Thyroid gland (tissue), 4 donors: ENCODE results near the gene PLEKHJ1. TPM values are rescaled to one million over a fixed set of nuclear protein-coding genes. Genes with fewer than 3 reads are reported as not detected.
A peak's percentile ranks its signal among the peaks of the same experiment; 100 is the strongest.
"Not testable (repeated sequence)": the region's sequence is repeated elsewhere in the genome, so short reads cannot be mapped to it uniquely, and the experiment has no call there.

Experiments
- DNase-seq, 2 donors: peaks; one replicate each; pipeline ENCODE4 v3.0.0-alpha.2; 2019
- H3K27ac ChIP-seq, 3 donors: fragments of 200-600 bp; sonication (generic); 1 replicate in 2 of 3; 2 replicates in 1 of 3; pipeline ENCODE4 v1.5.1; 2016 to 2019; ENCODE audit warnings: mild to moderate bottlenecking in 1 of 3, moderate library complexity in 1 of 3
- H3K27me3 ChIP-seq: fragments of 200-600 bp; sonication (generic); one replicate; pipeline ENCODE4 v1.5.1; 2019
- H3K36me3 ChIP-seq, 2 donors: fragments of 200-600 bp; sonication (generic); one replicate each; pipeline ENCODE4 v1.5.1; 2016 to 2019
- H3K4me1 ChIP-seq, 2 donors: fragments of 200-600 bp; sonication (generic); one replicate each; pipeline ENCODE4 v1.5.1; 2017 to 2019
- H3K4me3 ChIP-seq, 3 donors: fragments of 200-600 bp; sonication (generic); replicated peaks in 1 of 3; 1 replicate in 2 of 3; 2 replicates in 1 of 3; pipeline ENCODE4 v1.5.1; 2016; ENCODE audit warnings: mild to moderate bottlenecking in 1 of 3
- H3K9me3 ChIP-seq: fragments of 200-600 bp; sonication (generic); one replicate; pipeline ENCODE4 v1.5.1; 2017
- CTCF ChIP-seq, 6 experiments: fragments of 200-600 bp in 3 of 6; fragments of 450-650 bp in 3 of 6; sonication (generic) in 3 of 6; IDR thresholded peaks; one replicate each; pipeline ENCODE4 v1.5.1; 2016 to 2019; ENCODE audit warnings: antibody characterized with exemption in 6 of 6, mild to moderate bottlenecking in 2 of 6, inconsistent platforms in 1 of 6, moderate library complexity in 1 of 6
- POLR2A ChIP-seq, 2 donors: fragments of 450-650 bp; IDR thresholded peaks; one replicate each; pipeline ENCODE4 v1.6.1; 2017; ENCODE audit warnings: antibody characterized with exemption in 2 of 2, mild to moderate bottlenecking in 2 of 2, moderate library complexity in 1 of 2
- WGBS, 2 donors: methylation state at CpG; one replicate each; pipeline ENCODE4 v1.1.5; 2017; 5-methylcytosine and 5-hydroxymethylcytosine counted together
- intact Hi-C: fragments of 100-400 bp; cut with DNase I; formaldehyde crosslinking; loops from one replicate; pipeline ENCODE4 v1.15.1; 2023
- total RNA-seq, 4 donors: library from RNA; depleted of rRNA; stranded (reverse); fragments of >200 nt; gene quantifications; one replicate each; pipeline ENCODE4 v1.2.3, GENCODE V29; 2016

PLEKHJ1 gene
- total RNA-seq, 4 donors from 2014 or later = 86.7 to 179 (median 131) TPM

DNA sequence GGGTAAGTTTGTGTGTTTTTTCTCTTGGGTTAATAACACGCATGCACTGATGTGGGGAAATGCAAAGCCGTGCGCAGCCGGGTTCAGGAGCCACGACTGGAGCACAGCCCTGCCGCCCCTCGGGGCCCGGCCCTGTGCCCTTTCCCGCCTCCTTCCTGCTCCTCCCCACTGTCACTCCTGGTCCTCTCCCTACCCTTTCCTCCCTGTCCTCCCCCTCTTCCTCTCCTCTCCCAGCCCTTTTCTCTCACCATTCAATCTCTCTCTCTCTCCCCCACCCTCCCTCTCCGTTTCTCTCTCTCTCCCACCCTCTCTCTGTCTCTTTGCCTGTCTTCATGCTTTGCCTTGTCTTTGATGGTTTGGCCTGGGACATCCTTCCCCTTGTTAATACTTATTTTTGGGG, 27.2 kb downstream of the PLEKHJ1 start:
- peaks cover 39 to 44% of the 10 kb centered on the region in 2 donors for H3K36me3 ChIP-seq
- intact Hi-C loops = no loop called here
- no peaks in the 10 kb centered on the region for H3K27me3 ChIP-seq
- TF ChIP-seq CTCF (IDR thresholded peaks at IDR 0.05) (no peak), POLR2A (IDR thresholded peaks at IDR 0.05) (no peak)
- DNase-seq = no peak
- H3K4me3 ChIP-seq = no peak overlapping the region
- peaks cover 0 to 9% of the 10 kb centered on the region in 2 donors for H3K4me1 ChIP-seq
- no peaks in the 10 kb centered on the region for H3K9me3 ChIP-seq
- 64 to 75% methylated on average over 10 of the region's 10 CpGs for WGBS, 2 donors
- no peak overlapping the region for H3K27ac ChIP-seq

- H3K4me3 ChIP-seq = no peak overlapping the region
- no peaks in the 10 kb centered on the region for H3K27me3 ChIP-seq
- 53 to 73% methylated on average over 15 to 28 of the region's 36 CpGs for WGBS, 2 donors
- H3K36me3 ChIP-seq = peaks cover 37 to 41% of the 10 kb centered on the region in 2 donors
- H3K27ac ChIP-seq = no peak overlapping the region
- H3K9me3 ChIP-seq = no peaks in the 10 kb centered on the region
- DNase-seq = peak; percentile 14 to 32
- intact Hi-C loops = no loop called here
- peaks cover 0 to 9% of the 10 kb centered on the region in 2 donors for H3K4me1 ChIP-seq
- TF ChIP-seq CTCF (IDR thresholded peaks at IDR 0.05) = no peak
- no peak for TF ChIP-seq POLR2A (IDR thresholded peaks at IDR 0.05)
Observed at GRCh38 chr19:2207991-2208860, 27.9 kb downstream of the PLEKHJ1 start.

DNA sequence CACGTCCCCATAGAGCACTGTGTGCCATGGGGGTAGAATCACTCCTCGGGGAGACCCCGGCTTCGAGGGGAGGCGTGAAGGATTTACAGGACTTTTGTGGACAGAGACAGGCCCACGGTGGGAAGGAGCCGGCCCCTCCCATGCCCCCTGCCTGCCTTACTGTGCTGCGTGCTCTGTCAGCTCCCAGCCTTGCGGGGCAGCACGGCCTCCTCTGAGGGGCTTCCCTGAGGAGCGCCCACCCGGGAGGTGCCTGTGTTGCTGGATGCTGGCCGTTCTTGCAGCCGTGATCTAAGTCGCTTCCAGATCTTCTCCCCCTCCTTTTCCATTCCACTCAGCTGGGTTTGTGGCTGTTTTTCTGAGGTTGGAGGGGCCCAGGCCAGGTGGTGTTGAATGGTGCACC, 29.1 kb downstream of the PLEKHJ1 start:
- Histone ChIP-seq H3K4me3 (no peak overlapping the region), H3K4me1 (peaks cover 0 to 9% of the 10 kb centered on the region in 2 donors), H3K27ac (no peak overlapping the region), H3K9me3 (no peaks in the 10 kb centered on the region), H3K27me3 (no peaks in the 10 kb centered on the region), H3K36me3 (peaks cover 26 to 29% of the 10 kb centered on the region in 2 donors)
- 91 to 93% methylated on average over 8 to 11 of the region's 15 CpGs for WGBS, 2 donors
- no peak for DNase-seq
- no peak for TF ChIP-seq CTCF (IDR thresholded peaks at IDR 0.05)
- no peak for TF ChIP-seq POLR2A (IDR thresholded peaks at IDR 0.05)
- intact Hi-C loops = no loop called here

- peaks cover 6 to 8% of the 10 kb centered on the region in 2 donors for H3K36me3 ChIP-seq
- intact Hi-C loops = no loop called here
- WGBS, 2 donors = 92% methylated on average over 9 to 15 of the region's 15 CpGs
- no peak for TF ChIP-seq CTCF (IDR thresholded peaks at IDR 0.05)
- H3K27ac ChIP-seq = no peak overlapping the region
- DNase-seq = no peak
- no peak overlapping the region for H3K4me3 ChIP-seq
- no peaks in the 10 kb centered on the region for H3K27me3 ChIP-seq
- H3K4me1 ChIP-seq = no peaks in the 10 kb centered on the region
- no peaks in the 10 kb centered on the region for H3K9me3 ChIP-seq
Observed at GRCh38 chr19:2202366-2202765, 33.8 kb downstream of the PLEKHJ1 start.

GRCh38 chr19:2201473-2202148, 34.5 kb downstream of the PLEKHJ1 start:
- no peaks in the 10 kb centered on the region for H3K4me1 ChIP-seq
- H3K36me3 ChIP-seq = peaks cover 1 to 5% of the 10 kb centered on the region in 2 donors
- no peaks in the 10 kb centered on the region for H3K27me3 ChIP-seq
- intact Hi-C loops = no loop called here
- H3K4me3 ChIP-seq = no peak overlapping the region
- no peak overlapping the region for H3K27ac ChIP-seq
- no peak for DNase-seq
- no peak for TF ChIP-seq POLR2A (IDR thresholded peaks at IDR 0.05)
- TF ChIP-seq CTCF (IDR thresholded peaks at IDR 0.05) = no peak
- 94 to 95% methylated on average over 14 to 19 of the region's 21 CpGs for whole genome bisulfite sequencing, 2 donors
- H3K9me3 ChIP-seq = no peaks in the 10 kb centered on the region

DNA sequence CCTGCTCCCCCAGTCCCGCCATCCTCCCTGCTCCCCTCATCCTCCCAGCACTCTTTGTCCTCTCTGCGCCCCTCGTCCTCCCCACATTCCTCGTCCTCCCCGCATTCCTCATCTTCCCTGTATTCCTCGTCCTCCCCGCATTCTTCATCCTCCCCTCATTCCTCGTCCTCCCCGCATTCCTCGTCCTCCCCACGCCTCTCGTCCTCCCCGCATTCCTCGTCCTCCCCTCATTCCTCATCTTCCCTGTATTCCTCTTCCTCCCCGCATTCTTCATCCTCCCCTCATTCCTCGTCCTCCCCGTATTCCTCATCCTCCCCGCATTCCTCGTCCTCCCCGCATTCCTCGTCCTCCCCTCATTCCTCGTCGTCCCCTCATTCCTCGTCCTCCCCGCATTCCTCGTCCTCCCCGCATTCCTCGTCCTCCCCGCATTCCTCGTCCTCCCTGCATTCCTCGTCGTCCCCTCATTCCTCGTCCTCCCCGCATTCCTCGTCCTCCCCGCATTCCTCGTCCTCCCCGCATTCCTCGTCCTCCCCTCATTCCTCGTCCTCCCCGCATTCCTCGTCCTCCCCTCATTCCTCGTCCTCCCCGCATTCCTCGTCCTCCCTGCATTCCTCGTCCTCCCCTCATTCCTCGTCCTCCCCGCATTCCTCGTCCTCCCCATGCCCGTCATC, 35.4 kb downstream of the PLEKHJ1 start:
- intact Hi-C loops, H3K4me1 ChIP-seq, H3K27me3 ChIP-seq, H3K4me3 ChIP-seq, H3K9me3 ChIP-seq, DNase-seq, H3K27ac ChIP-seq: not testable (repeated sequence)
- 96 to 97% methylated on average over 44 to 50 of the region's 50 CpGs for WGBS, 2 donors
- peaks cover 1 to 13% of the 10 kb centered on the region in 2 donors for H3K36me3 ChIP-seq
